ENCODE results near the gene GRM2.
"Not testable (repeated sequence)": the region's sequence is repeated elsewhere in the genome, so short reads cannot be mapped to it uniquely, and the experiment has no call there.

The GRM2 gene

DNA sequence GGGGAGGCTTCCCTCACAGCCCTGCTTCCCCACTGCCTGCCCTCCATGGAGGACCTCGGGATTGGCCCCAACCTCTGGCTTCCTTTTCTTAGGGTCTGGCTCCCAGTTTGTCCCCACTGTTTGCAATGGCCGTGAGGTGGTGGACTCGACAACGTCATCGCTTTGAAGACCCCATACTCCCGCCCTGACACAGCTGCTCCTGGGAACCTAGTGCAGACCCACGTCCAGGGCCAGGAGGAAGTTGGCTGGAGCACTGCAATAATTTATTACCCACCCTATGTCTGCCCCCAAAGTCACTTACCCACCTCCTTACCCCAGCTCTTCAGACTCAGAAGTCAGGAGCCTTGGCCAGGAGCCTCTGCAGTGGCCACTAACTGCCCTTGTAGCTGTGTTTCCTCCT is 11.1 kb downstream of the GRM2 start:
- TF ChIP-seq ZNF274 (IDR thresholded peaks at IDR 0.05; ENCODE audit: low read depth, low read length), result no peak
- no peak overlapping the region for H3K4me3 ChIP-seq (ENCODE audit: low read length)

DNA sequence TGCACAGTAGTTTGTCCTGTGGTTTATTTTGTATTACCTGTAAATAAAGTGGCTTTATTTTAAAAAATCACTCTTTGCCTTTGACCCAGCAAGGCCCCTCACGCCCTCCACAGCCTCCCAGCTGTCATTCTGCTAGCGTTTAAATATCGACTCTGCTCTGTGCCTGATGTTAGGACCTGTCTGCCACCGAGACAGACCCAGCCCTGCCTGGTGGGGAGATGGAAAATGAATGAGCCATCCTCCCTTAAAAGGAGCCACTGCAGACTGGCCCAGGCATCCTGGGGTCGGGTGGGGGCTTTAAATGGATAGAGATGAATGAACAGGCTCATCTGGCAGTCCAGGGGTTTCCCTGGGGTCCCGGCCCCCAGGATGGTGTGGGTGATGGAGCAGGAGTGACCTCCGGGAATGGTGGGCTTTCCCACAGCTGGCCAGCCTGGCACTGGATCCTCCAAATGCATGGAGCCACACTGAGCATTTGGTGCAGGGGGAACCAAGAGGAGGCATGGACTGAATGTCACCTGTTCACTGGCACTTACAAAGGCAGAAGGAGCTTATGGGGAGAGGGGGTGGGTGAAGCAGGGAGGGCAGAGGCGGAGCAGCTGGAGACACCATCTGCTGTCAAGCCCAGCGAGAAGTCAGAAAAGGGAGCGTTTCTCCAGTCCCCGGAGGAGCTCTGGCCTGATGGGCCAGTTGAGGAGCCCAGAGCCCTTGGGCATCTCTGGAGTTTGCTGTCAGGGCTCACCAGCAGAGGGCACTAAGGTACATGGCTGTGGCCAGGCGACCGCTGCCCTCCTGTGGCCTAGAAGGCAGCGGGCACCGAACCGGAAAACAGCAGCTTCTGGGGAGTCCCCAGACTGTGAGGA is 11.9 kb downstream of the GRM2 start:
- TF ChIP-seq ZNF274 (IDR thresholded peaks at IDR 0.05; ENCODE audit: low read depth, low read length), result no peak
- no peak overlapping the region for H3K4me3 ChIP-seq (ENCODE audit: low read length)

DNA sequence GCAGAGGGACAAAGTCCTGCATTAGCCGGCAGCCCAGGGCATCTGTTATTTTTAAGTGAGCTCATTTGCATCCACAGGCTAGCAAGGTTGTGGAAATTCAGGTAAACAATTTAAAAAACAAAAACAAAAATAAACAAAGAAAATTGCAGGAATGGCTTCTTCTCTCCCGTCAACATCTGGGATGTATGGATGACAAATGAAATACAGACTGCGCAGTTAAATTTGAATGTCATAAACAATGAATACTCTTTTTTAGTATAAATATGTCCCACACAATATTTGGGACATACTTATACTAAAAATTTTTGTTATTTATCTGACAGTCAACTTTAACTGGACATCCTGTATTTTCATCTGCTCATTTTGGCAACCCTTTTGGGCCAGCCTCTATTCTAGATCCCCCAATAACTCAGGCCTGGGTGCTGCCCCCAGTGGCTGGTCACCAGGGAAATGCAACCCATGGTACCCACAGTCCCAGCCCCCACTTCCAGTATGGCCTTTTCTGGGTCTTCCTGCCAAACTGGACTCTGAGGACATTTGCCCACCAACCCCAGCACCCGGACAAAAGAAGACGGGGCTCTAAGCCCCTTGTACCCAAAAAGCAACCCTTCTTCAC is 12.7 kb downstream of the GRM2 start:
- no peak overlapping the region for H3K4me3 ChIP-seq (ENCODE audit: low read length)
- no peak for TF ChIP-seq ZNF274 (IDR thresholded peaks at IDR 0.05; ENCODE audit: low read depth, low read length)

DNA sequence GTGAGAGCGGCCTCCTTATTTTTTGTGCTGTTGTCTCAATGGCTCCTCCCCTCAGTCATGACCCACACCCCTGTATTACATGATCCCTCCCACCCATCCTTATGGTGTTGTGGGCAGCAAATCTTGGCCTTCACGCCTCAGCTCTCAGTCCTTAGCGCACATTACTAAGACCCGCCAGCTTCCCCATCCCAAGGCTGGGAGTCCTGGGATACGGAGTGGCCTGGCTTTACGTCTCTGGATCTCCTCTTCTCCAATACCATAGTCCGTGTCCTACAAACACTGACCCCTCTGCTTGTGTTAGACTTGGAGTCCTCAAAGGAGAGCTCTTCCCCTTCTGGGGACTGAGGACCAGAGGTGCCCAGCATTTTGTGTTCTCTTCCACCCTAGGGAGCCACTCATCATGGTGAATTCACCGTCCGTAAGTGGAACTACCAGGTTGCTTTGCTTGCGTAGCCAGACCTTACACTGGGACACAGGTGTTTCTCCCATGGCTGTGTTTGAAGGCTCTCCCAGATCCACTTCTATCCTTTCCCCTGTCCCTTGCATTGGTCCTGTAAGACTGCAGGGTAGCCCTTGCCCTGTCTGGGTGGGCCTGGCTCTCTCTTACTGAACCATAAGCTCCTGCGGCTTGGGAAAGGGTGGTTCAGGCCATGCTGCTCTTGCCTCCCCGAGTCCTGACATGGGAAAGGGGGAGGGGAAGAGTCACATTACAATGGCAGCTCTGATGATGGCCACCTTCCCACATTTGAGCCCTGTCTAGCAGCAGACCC is 13.6 kb downstream of the GRM2 start:
- H3K4me3 ChIP-seq (ENCODE audit: low read length), result no peak overlapping the region
- TF ChIP-seq ZNF274 (IDR thresholded peaks at IDR 0.05; ENCODE audit: low read depth, low read length), result no peak

DNA sequence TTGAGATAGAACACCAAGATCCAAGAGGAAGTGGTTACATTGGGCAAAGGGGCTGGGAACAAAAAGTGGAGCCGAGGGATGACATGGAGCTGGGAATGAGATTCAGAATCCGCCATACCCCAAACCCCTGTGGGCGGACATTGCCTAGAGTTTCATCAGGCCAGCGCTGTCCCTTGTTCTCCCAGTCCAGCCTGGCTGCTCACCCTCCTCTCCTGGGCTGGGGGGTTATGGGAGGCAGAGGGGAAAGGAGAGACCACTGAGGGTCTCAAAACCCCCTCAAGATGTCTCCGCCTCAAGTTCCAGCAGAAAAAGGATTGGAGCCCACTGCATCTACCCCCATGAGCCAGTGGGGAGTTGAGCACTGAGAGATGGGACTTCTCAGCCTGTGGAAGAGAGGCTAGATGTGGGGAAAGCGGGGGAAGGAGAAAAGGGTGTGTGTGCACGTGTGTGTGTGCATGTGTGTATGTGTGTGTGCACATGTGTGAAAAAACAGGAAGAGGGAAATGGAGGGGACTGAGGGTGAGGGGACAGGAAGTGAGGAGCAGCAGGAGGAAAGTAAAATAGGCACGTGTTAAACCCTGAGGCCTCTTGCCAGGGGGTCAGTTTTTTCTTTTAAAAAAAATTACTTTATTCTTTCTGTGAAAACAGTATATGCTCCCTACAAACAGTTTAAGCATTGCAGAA is 14.3 kb downstream of the GRM2 start:
- H3K4me3 ChIP-seq (ENCODE audit: low read length), result no peak overlapping the region
- TF ChIP-seq ZNF274 (IDR thresholded peaks at IDR 0.05; ENCODE audit: low read depth, low read length), result no peak

DNA sequence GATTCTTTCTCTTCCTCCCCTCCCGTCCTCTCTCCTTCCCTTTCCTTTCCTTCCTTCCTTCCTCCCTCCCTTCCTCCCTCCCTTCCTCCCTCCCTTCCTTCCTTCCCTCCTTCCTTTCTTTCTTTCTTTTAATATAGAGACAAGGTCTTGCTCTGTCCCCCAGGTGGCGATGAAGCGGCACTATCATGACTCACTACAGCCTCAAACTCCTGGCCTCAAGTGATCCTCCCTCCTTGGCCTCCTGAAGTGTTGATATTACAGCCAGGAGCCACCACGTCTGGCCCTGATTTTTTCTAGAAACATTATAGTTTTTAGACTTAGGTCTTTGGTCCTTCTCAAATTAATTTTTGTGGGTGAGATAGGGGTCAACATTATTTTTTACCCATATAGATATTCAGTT is 15.5 kb downstream of the GRM2 start:
- no peak overlapping the region for H3K4me3 ChIP-seq (ENCODE audit: low read length)
- no peak for TF ChIP-seq ZNF274 (IDR thresholded peaks at IDR 0.05; ENCODE audit: low read depth, low read length)

DNA sequence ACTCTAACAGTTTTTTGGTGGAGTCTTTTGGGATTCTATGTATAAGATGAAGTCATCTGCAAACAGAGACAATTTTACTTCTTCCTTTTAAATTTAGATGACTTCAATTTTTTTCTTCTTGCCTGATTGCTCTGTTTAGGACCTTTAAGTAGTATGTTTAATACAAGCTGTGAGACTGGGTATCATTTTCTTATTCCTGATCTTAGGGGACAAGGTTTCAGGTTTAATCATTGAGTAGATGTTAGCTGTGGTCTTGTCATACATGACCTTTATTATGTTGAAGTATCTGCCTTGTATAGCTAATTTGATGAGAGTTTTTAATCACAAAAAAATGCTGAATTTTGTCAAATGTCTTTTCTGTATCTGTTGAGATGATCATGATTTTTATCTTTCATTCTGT is 20.6 kb downstream of the GRM2 start:
- H3K4me3 ChIP-seq (ENCODE audit: low read length), result no peak overlapping the region
- no peak for TF ChIP-seq ZNF274 (IDR thresholded peaks at IDR 0.05; ENCODE audit: low read depth, low read length)

DNA sequence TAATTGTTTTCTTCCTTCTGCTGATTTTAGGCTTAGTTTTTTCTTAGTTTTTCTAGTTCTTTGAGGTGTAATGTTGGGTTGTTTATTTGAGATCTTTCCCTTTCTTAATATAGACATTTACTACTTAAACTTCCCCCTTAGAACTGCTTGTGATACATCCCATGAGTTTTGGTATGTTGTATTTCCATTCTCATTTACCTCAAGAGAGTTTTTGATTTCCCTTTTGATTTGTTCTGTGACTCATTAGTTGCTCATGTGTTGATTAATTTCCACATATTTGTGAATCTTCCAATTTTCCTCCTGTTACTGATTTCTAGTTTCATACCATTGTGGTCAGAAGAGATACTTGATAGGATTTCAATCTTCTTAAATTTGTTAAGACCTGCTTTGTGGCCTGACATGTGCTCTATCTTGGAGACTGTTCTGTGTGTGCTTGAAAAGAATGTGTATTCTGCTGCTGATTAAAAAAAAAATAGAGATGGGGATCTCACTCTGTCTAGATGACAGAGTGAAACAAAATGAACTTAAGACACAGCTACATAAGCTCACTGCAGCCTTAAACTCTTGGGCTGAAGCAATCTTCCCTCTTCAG is 22.3 kb downstream of the GRM2 start:
- no peak for TF ChIP-seq ZNF274 (IDR thresholded peaks at IDR 0.05; ENCODE audit: low read depth, low read length)

DNA sequence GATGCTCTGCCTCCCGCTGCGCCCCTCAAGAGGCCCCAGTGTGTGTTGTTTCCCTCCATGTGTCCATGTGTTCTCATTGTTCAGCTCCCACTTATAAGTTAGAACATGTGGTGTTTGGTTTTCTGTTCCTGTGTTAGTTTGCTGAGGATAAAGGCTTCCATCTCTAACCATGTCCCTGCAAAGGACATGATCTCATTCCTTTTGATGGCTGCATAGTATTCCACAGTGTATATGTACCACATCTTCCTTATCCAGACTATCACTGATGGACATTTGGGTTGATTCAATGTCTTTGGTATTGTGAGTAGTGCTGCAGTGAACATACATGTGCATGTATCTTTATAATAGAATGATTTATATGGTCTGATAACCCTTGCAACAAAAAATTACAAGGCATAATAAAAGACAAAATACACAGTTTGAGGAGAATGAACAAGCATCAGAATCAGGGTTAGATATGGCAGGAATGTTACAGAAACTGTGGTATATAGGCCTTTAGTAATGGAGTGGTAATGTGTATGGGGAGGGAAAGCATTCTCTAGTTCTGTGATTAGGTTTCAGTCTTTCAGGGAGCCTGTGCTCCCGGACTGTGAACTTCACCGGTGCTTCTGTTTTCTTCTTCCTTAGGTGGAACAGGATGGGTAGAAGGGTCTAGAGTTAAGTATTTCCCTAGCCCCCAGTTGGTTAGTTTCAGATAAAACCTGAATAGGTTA is 27.1 kb downstream of the GRM2 start:
- TF ChIP-seq ZNF274 (IDR thresholded peaks at IDR 0.05; ENCODE audit: low read depth, low read length), result no peak
- H3K4me3 ChIP-seq (ENCODE audit: low read length), result no peak overlapping the region

More for the DNA sequence above, 22.3 kb downstream of the GRM2 start:
- no peak overlapping the region for H3K4me3 ChIP-seq (ENCODE audit: low read length)

DNA sequence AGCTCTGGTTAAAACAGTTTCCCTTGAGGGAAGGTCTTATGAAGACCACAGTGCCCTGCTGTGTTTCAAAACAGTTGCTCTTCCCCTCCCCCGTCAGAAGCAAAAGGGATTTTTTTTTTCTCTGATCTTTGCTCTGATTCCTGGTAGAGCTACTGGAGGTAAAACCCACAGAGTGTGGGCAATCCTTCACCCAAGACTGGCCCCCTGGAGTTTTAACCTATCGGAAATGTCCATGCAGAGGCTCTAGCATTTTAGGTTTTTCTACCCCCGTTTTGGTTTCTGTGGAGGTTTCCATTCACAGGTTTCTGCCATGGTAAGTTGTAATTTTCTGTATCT is 27.7 kb downstream of the GRM2 start:
- no peak for TF ChIP-seq ZNF274 (IDR thresholded peaks at IDR 0.05; ENCODE audit: low read depth, low read length)
- no peak overlapping the region for H3K4me3 ChIP-seq (ENCODE audit: low read length)

DNA sequence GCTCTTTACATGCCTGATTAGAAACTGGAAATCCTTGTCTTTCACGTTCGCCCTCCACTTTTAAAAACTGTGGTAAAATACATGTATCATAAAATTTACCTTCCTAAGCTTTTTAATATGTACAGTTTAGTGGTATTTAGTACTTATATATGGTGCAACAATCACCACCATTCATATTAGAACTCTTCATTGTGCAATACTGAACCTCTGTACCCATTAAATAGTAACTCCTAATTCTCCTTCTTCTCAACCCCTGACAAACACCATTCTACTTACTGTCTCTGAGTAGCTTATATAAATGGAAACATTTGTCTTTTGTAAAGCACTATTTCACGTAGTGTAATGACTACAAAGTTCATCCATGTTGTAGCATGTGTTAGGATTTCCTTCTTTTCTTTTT is 28.2 kb downstream of the GRM2 start:
- no peak for TF ChIP-seq ZNF274 (IDR thresholded peaks at IDR 0.05; ENCODE audit: low read depth, low read length)
- no peak overlapping the region for H3K4me3 ChIP-seq (ENCODE audit: low read length)

DNA sequence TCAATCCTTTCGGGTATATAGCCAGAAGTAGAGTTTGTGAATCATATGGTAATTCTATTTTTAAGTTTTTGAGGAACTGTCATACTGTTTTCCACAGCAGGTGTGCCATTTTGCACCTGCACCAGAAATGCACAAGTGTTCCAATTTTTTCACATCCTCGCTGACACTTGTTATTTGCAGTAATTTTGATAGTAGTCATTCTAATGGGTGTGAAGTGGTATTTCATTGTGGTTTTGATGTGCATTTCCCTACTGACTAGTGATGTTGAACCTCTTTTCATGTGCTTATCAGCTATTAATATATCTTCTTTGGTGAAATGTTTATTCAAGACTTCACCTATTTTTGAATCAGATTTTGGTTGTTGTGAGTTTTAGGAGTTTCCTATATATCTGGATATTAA is 29.1 kb downstream of the GRM2 start:
- no peak overlapping the region for H3K4me3 ChIP-seq (ENCODE audit: low read length)
- no peak for TF ChIP-seq ZNF274 (IDR thresholded peaks at IDR 0.05; ENCODE audit: low read depth, low read length)

DNA sequence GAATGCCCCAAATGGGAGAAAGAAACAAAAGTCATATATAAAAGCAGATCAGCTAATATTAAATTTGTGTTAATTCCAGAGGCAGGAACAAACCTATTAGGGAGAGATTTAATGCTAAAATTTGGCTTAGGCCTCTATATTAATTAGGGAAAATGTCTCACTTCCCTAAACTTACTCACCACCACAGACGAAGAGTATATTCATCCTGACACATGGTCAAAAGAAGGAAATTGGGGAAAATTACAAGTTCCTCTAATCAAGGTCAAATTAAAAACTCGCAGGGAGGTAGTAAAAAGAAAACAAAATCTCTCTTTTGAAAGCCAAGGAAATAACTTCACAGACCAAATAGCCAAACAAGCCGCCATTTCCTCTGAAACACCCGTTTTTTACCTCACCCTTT is 32.2 kb downstream of the GRM2 start:
- H3K4me3 ChIP-seq (ENCODE audit: low read length), result no peak overlapping the region
- no peak for TF ChIP-seq ZNF274 (IDR thresholded peaks at IDR 0.05; ENCODE audit: low read depth, low read length)

DNA sequence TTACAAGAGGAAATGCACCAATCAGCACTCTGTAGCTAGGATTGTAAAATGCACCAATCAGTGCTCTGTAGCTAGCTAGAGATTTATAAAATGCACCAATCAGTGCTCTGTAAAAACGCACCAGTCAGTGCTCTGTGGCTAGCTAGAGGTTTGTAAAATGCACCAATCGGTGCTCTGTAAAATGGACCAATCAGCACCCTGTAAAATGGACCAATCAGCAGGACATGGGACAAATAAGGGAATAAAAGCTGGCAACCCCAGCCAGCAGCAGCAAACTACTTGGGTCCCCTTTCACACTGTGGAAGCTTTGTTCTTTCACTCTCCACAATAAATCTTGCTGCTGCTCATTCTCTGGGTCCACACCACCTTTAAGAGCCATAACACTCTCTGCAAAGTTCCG is 35.5 kb downstream of the GRM2 start:
- H3K4me3 ChIP-seq (ENCODE audit: low read length), result not testable (repeated sequence)

DNA sequence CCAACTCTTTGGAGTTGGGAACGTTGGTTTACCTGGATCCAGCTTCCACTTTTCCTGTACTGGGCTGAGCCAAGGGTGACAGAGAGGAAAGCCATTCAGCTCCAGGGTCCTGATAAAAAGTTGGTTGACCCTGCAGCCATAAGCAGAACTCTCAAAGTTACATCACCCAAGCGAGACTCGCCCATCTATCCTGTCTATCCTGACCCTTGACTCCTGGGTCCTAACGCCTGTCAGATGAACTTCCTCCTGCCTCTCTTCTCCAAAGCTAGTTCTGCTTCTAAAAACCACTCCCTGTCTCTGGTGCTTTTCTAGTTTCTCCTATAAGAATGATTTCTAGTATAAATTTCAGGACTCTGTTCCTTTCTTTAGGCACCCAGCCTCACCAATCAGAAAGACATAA is 36.1 kb downstream of the GRM2 start:
- H3K4me3 ChIP-seq (ENCODE audit: low read length), result not testable (repeated sequence)

All from GM08714 (cell line).